RWPE2 (cell line): Measurements from ENCODE around the gene CRISP2.
"Not testable (repeated sequence)": the region's sequence is repeated elsewhere in the genome, so short reads cannot be mapped to it uniquely, and the experiment has no call there.

Experiments
- ATAC-seq: fragments of 200-7000 bp; cut with Tn5 transposase; 3 replicates; pipeline ENCODE4 v1.9.1; 2021; ENCODE audit warnings: low read depth
- DNase-seq: peaks from one replicate; pipeline ENCODE4 v3.0.0-alpha.2; 2020; ENCODE audit warnings: low spot score
- H3K27ac ChIP-seq: fragments of 450-650 bp; 2 replicates; pipeline ENCODE4 v1.5.1; 2017; ENCODE audit warnings: mild to moderate bottlenecking; ENCODE audit not compliant: poor library complexity, severe bottlenecking
- H3K27me3 ChIP-seq: fragments of 250-450 bp; sonication (Bioruptor Pico); 2 replicates; pipeline ENCODE4 v1.5.1; 2021; ENCODE audit warnings: mild to moderate bottlenecking, moderate library complexity; ENCODE audit not compliant: insufficient read depth, poor library complexity, severe bottlenecking
- H3K36me3 ChIP-seq: fragments of 250-450 bp; sonication (Bioruptor Pico); 2 replicates; pipeline ENCODE4 v1.5.1; 2020; ENCODE audit warnings: low read depth, mild to moderate bottlenecking, moderate library complexity
- H3K4me1 ChIP-seq: fragments of 250-450 bp; sonication (Bioruptor Pico); 2 replicates; pipeline ENCODE4 v1.5.1; 2021; ENCODE audit warnings: mild to moderate bottlenecking, moderate library complexity; ENCODE audit not compliant: insufficient read depth, poor library complexity, severe bottlenecking
- H3K4me3 ChIP-seq: fragments of 250-450 bp; sonication (Bioruptor Pico); 2 replicates; pipeline ENCODE4 v1.5.1; 2021; ENCODE audit warnings: mild to moderate bottlenecking, moderate library complexity; ENCODE audit not compliant: severe bottlenecking
- H3K9me3 ChIP-seq: fragments of 250-450 bp; sonication (Bioruptor Pico); 2 replicates; pipeline ENCODE4 v1.5.1; 2021; ENCODE audit warnings: mild to moderate bottlenecking, moderate library complexity; ENCODE audit not compliant: severe bottlenecking
- CTCF ChIP-seq: fragments of 450-650 bp; IDR thresholded peaks from one replicate; pipeline ENCODE4 v1.5.1; 2017; ENCODE audit warnings: mild to moderate bottlenecking, moderate library complexity; ENCODE audit not compliant: poor library complexity, severe bottlenecking

CRISP2 gene

GRCh38 chr6:49733680-49734079 lies 20.3 kb upstream of the CRISP2 start:
- Histone ChIP-seq H3K36me3 (no peaks in the 10 kb centered on the region), H3K4me3 (no peak overlapping the region), H3K27ac (no peak overlapping the region), H3K9me3 (no peaks in the 10 kb centered on the region), H3K27me3 (peaks cover 6% of the 10 kb centered on the region), H3K4me1 (no peaks in the 10 kb centered on the region)
- DNase-seq (no peak), ATAC-seq (no peak)
- TF ChIP-seq CTCF: no peak

- DNase-seq (no peak), ATAC-seq (no peak)
- no peak overlapping the region for H3K4me3 ChIP-seq
- H3K27me3 ChIP-seq: peaks cover 6% of the 10 kb centered on the region
- no peaks in the 10 kb centered on the region for H3K4me1 ChIP-seq
- TF ChIP-seq CTCF: no peak
- H3K27ac ChIP-seq: no peak overlapping the region
- H3K9me3 ChIP-seq: no peaks in the 10 kb centered on the region
- no peaks in the 10 kb centered on the region for H3K36me3 ChIP-seq
These were observed 19.4 kb upstream of the CRISP2 start for GRCh38 chr6:49732781-49733180.

GRCh38 chr6:49730251-49730650 lies 16.9 kb upstream of the CRISP2 start:
- TF ChIP-seq CTCF: no peak
- no peak overlapping the region for H3K27ac ChIP-seq
- no peaks in the 10 kb centered on the region for H3K4me1 ChIP-seq
- no peaks in the 10 kb centered on the region for H3K36me3 ChIP-seq
- H3K4me3 ChIP-seq: no peak overlapping the region
- H3K27me3 ChIP-seq: peaks cover 6% of the 10 kb centered on the region
- ATAC-seq: no peak
- no peak for DNase-seq
- H3K9me3 ChIP-seq: no peaks in the 10 kb centered on the region

DNA sequence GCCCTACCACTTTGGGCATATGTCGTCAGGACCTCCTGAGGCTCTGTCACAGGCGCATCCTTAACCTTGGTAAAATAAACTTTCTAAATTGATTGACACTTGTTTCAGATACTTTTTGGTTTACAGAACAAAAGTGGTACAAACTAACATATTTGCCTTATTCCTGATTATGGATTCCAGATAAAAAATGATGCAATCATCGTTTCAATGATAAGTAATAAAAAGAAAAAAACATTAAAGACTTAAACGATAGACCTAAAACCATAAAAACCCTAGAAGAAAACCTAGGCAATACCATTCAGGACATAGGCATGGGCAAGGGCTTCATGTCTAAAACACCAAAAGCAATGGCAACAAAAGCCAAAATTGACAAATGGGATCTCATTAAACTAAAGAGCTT lies 10.6 kb upstream of the CRISP2 start:
- not testable (repeated sequence) for H3K9me3 ChIP-seq, H3K27me3 ChIP-seq, DNase-seq, H3K27ac ChIP-seq, ATAC-seq, H3K36me3 ChIP-seq, H3K4me1 ChIP-seq, H3K4me3 ChIP-seq

GRCh38 chr6:49721297-49721696 lies 8.0 kb upstream of the CRISP2 start:
- H3K27ac ChIP-seq: no peak overlapping the region
- ATAC-seq (no peak), DNase-seq (no peak)
- H3K4me1 ChIP-seq: no peaks in the 10 kb centered on the region
- TF ChIP-seq CTCF: no peak
- H3K4me3 ChIP-seq: no peak overlapping the region
- H3K36me3 ChIP-seq: no peaks in the 10 kb centered on the region
- no peaks in the 10 kb centered on the region for H3K27me3 ChIP-seq
- H3K9me3 ChIP-seq: no peaks in the 10 kb centered on the region
